HL-60/S4 treated with phorbol 12-myristate 13-acetate at 8.2 ng/mL for 4 days and 3 days (cell line): ENCODE results near the gene TSR3.

Experiments
- in situ Hi-C: fragments of 300-500 bp; cut with MboI; formaldehyde crosslinking; loops from 2 replicates; pipeline ENCODE4 v1.15.0; 2022; ENCODE audit warnings: low sequenced_read_pairs

TSR3 gene

GRCh38 chr16:1378087-1378803 is 26.6 kb upstream of the TSR3 start:
- in situ Hi-C loops = no loop called here

- in situ Hi-C loops = no loop called here
These were observed 25.8 kb upstream of the TSR3 start for GRCh38 chr16:1377406-1378010.

GRCh38 chr16:1375741-1376410 is 24.2 kb upstream of the TSR3 start:
- in situ Hi-C loops = no loop called here

GRCh38 chr16:1375298-1375640 is 23.6 kb upstream of the TSR3 start:
- in situ Hi-C loops = no loop called here

- in situ Hi-C loops = no loop called here
These were observed 23.0 kb upstream of the TSR3 start for GRCh38 chr16:1374418-1375297.

GRCh38 chr16:1372292-1372950 is 20.7 kb upstream of the TSR3 start:
- in situ Hi-C loops = no loop called here

GRCh38 chr16:1371054-1371978 is 19.6 kb upstream of the TSR3 start:
- in situ Hi-C loops = no loop called here

- in situ Hi-C loops = no loop called here
These were observed 16.0 kb upstream of the TSR3 start for GRCh38 chr16:1367486-1368174.

GRCh38 chr16:1366712-1367299 is 15.1 kb upstream of the TSR3 start:
- in situ Hi-C loops = no loop called here

- in situ Hi-C loops = no loop called here
These were observed 14.5 kb upstream of the TSR3 start for GRCh38 chr16:1366060-1366711.

GRCh38 chr16:1364510-1364909 is 12.8 kb upstream of the TSR3 start:
- in situ Hi-C loops = no loop called here

- in situ Hi-C loops = no loop called here
These were observed 11.9 kb upstream of the TSR3 start for GRCh38 chr16:1363501-1364041.

- in situ Hi-C loops = no loop called here
These were observed 11.1 kb upstream of the TSR3 start for GRCh38 chr16:1362807-1363206.

- in situ Hi-C loops = no loop called here
These were observed 10.1 kb upstream of the TSR3 start for GRCh38 chr16:1361685-1362360.

GRCh38 chr16:1357906-1358566 is 6.4 kb upstream of the TSR3 start:
- in situ Hi-C loops = no loop called here

GRCh38 chr16:1356061-1356900 is 4.6 kb upstream of the TSR3 start:
- in situ Hi-C loops = no loop called here
